HepG2 (cell line): ENCODE measurements around the gene CFAP54. TPM values are rescaled to one million over a fixed set of nuclear protein-coding genes. Genes with fewer than 3 reads are reported as not detected.

Source experiments
- AGO1 ChIP-seq: fragments of 200-400 bp; formaldehyde crosslinking; IDR thresholded peaks from 2 replicates; pipeline ENCODE4 v1.6.1; 2017; ENCODE audit warnings: mild to moderate bottlenecking, low read depth, low read length, moderate library complexity; ENCODE audit not compliant: poor library complexity, severe bottlenecking
- CCDC6 ChIP-seq: sonication (generic); formaldehyde crosslinking; IDR thresholded peaks from 2 replicates; pipeline ENCODE4 v1.8.1; 2022; ENCODE audit warnings: mild to moderate bottlenecking, missing genetic modification reagents, moderate library complexity
- GATAD1 ChIP-seq: IDR thresholded peaks from 2 replicates; pipeline ENCODE4 v1.6.1; 2016; ENCODE audit warnings: missing genetic modification reagents, missing compliant biosample characterization
- HNRNPH1 ChIP-seq: fragments of 200-400 bp; formaldehyde crosslinking; optimal IDR thresholded peaks from 2 replicates; pipeline ENCODE3; 2017; ENCODE audit warnings: mild to moderate bottlenecking, low read depth, low read length
- HNRNPLL ChIP-seq: fragments of 200-400 bp; formaldehyde crosslinking; IDR thresholded peaks from 2 replicates; pipeline ENCODE4 v1.6.1; 2017; ENCODE audit warnings: mild to moderate bottlenecking, low read depth, low read length; ENCODE audit not compliant: poor library complexity, severe bottlenecking
- HOXA7 ChIP-seq: sonication (generic); formaldehyde crosslinking; IDR thresholded peaks from 2 replicates; pipeline ENCODE4 v1.8.1; 2022; ENCODE audit warnings: mild to moderate bottlenecking, missing genetic modification reagents, moderate library complexity
- IKZF1 ChIP-seq: fragments of 450-650 bp; IDR thresholded peaks from 2 replicates; pipeline ENCODE4 v1.7.1; 2016
- KDM6A ChIP-seq: IDR thresholded peaks from 2 replicates; pipeline ENCODE4 v1.6.1; 2016; ENCODE audit warnings: low read depth
- MIXL1 ChIP-seq: IDR thresholded peaks from 2 replicates; pipeline ENCODE4 v1.6.1; 2016
- PAF1 ChIP-seq: IDR thresholded peaks from 2 replicates; pipeline ENCODE4 v1.6.1; 2016; ENCODE audit warnings: missing genetic modification reagents, missing compliant biosample characterization
- PBX3 ChIP-seq: sonication (generic); formaldehyde crosslinking; IDR thresholded peaks from 2 replicates; pipeline ENCODE4 v1.8.1; 2023; ENCODE audit warnings: missing genetic modification reagents, inconsistent platforms, borderline replicate concordance
- POGK ChIP-seq: sonication (generic); formaldehyde crosslinking; conservative IDR thresholded peaks from 2 replicates; pipeline ENCODE4 v1.8.0; 2022; ENCODE audit warnings: mild to moderate bottlenecking, moderate library complexity, missing genetic modification reagents
- REL ChIP-seq: sonication (generic); formaldehyde crosslinking; conservative IDR thresholded peaks from 2 replicates; pipeline ENCODE4 v1.8.0; 2022; ENCODE audit warnings: mild to moderate bottlenecking, missing genetic modification reagents, moderate library complexity
- RFX3 ChIP-seq: IDR thresholded peaks from 2 replicates; pipeline ENCODE4 v1.6.1; 2016; ENCODE audit warnings: missing biosample characterization, missing genetic modification reagents
- SNAI1 ChIP-seq: sonication (generic); formaldehyde crosslinking; IDR thresholded peaks from 2 replicates; pipeline ENCODE4 v1.5.0; 2020; ENCODE audit warnings: mild to moderate bottlenecking, missing genetic modification reagents, borderline replicate concordance
- TBX3 ChIP-seq: fragments of 450-650 bp; IDR thresholded peaks from 2 replicates; pipeline ENCODE4 v1.6.1; 2017; ENCODE audit warnings: antibody characterized with exemption, mild to moderate bottlenecking, inconsistent platforms, borderline replicate concordance
- ZFAT ChIP-seq: sonication (generic); formaldehyde crosslinking; conservative IDR thresholded peaks from 2 replicates; pipeline ENCODE4 v1.8.1; 2023; ENCODE audit warnings: missing genetic modification reagents, inconsistent platforms
- ZNF180 ChIP-seq: sonication (generic); formaldehyde crosslinking; IDR thresholded peaks from 2 replicates; pipeline ENCODE4 v1.4.0; 2020; ENCODE audit warnings: low read depth, missing genetic modification reagents, borderline replicate concordance
- ZNF451 ChIP-seq: sonication (generic); formaldehyde crosslinking; IDR thresholded peaks from 2 replicates; pipeline ENCODE4 v1.5.0; 2020; ENCODE audit warnings: mild to moderate bottlenecking, missing genetic modification reagents
- ZNF496 ChIP-seq: sonication (generic); formaldehyde crosslinking; IDR thresholded peaks from 2 replicates; pipeline ENCODE4 v1.8.1; 2023; ENCODE audit warnings: mild to moderate bottlenecking, moderate library complexity, missing genetic modification reagents; ENCODE audit not compliant: insufficient replicate concordance
- ZNF512 ChIP-seq: sonication (generic); formaldehyde crosslinking; IDR thresholded peaks from 2 replicates; pipeline ENCODE4 v1.4.0; 2020; ENCODE audit warnings: mild to moderate bottlenecking, missing genetic modification reagents
- ZNF597 ChIP-seq: sonication (generic); formaldehyde crosslinking; IDR thresholded peaks from 2 replicates; pipeline ENCODE4 v1.5.0; 2020; ENCODE audit warnings: missing genetic modification reagents
- ZNF614 ChIP-seq: IDR thresholded peaks from 2 replicates; pipeline ENCODE4 v1.6.1; 2018; ENCODE audit warnings: missing biosample characterization, missing genetic modification reagents, inconsistent platforms, borderline replicate concordance
- ZNF670 ChIP-seq: sonication (generic); formaldehyde crosslinking; IDR thresholded peaks from 2 replicates; pipeline ENCODE4 v1.8.0; 2022; ENCODE audit warnings: mild to moderate bottlenecking, missing genetic modification reagents, borderline replicate concordance
- ZNF841 ChIP-seq: sonication (generic); formaldehyde crosslinking; IDR thresholded peaks from 2 replicates; pipeline ENCODE4 v1.8.1; 2023; ENCODE audit warnings: missing genetic modification reagents, borderline replicate concordance
- polyA plus RNA-seq, 8 experiments: library from polyadenylated mRNA; depleted of rRNA in 3 of 8; stranded (reverse) in 7 of 8; unstranded in 1 of 8; fragments of >200 nt; fragmentation: Illumina TruSeq in 4 of 8; extraction: Trizol in 4 of 8; gene quantifications; 2 replicates each; pipeline versions ENCODE4 v1.2.1 to v1.2.3, GENCODE V29; 2011 to 2016; ENCODE audit warnings: low read depth in 4 of 8, missing spikeins in 1 of 8, mixed read lengths in 1 of 8; ENCODE audit not compliant: insufficient read depth in 1 of 8
- total RNA-seq, 5 experiments: library from RNA; depleted of rRNA; stranded (reverse); fragments of >200 nt; fragmentation: Illumina TruSeq; extraction: Trizol; gene quantifications; 2 replicates each; pipeline ENCODE4 v1.2.3, GENCODE V29; 2016; ENCODE audit warnings: low read depth in 1 of 5

The CFAP54 gene
- total and polyA plus RNA-seq, 2 of the 13 experiments (the other 11 are each of a cell fraction or from before 2014, with no cell fraction given): not detected

- TF ChIP-seq GATAD1 (CRISPR knock-in tag) (peak; percentile 77), SNAI1 (no peak), TBX3 (no peak), REL (CRISPR knock-in tag) (no peak), ZNF180 (CRISPR knock-in tag) (no peak), HNRNPLL (peak; percentile 48), HNRNPH1 (no peak), ZNF496 (CRISPR knock-in tag) (no peak), POGK (CRISPR knock-in tag) (no peak; the same call in 1 of the 2 replicates), ZFAT (CRISPR knock-in tag) (no peak), ZNF451 (CRISPR knock-in tag) (no peak), PAF1 (no peak), IKZF1 (no peak), MIXL1 (CRISPR knock-in tag) (no peak; the same call in 1 of the 2 replicates), ZNF597 (no peak), HOXA7 (CRISPR knock-in tag) (no peak), ZNF670 (CRISPR knock-in tag) (no peak), RFX3 (no peak), KDM6A (CRISPR knock-in tag) (no peak), ZNF841 (CRISPR knock-in tag) (no peak), PBX3 (CRISPR knock-in tag) (0 out of 2 replicates have a peak, but pooled peaks have one; percentile 39), AGO1 (no peak), ZNF512 (CRISPR knock-in tag) (no peak; the same call in 1 of the 2 replicates), CCDC6 (CRISPR knock-in tag) (no peak), ZNF614 (CRISPR knock-in tag) (peak; percentile 67; the same call in 1 of the 2 replicates)
Observed at GRCh38 chr12:96906849-96907670, 417.7 kb downstream of the CFAP54 start, which contains the start of gene NEDD1 (continued).
